NCI-H146 (cell line): ENCODE results near the gene PPHLN1.
A peak's percentile ranks its signal among the peaks of the same experiment; 100 is the strongest.

Experiments
- DNase-seq: peaks from one replicate; lab custom pipeline; 2025; lab: John Stamatoyannopoulos, UW

The PPHLN1 gene, protein sequence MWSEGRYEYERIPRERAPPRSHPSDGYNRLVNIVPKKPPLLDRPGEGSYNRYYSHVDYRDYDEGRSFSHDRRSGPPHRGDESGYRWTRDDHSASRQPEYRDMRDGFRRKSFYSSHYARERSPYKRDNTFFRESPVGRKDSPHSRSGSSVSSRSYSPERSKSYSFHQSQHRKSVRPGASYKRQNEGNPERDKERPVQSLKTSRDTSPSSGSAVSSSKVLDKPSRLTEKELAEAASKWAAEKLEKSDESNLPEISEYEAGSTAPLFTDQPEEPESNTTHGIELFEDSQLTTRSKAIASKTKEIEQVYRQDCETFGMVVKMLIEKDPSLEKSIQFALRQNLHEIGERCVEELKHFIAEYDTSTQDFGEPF

DNA sequence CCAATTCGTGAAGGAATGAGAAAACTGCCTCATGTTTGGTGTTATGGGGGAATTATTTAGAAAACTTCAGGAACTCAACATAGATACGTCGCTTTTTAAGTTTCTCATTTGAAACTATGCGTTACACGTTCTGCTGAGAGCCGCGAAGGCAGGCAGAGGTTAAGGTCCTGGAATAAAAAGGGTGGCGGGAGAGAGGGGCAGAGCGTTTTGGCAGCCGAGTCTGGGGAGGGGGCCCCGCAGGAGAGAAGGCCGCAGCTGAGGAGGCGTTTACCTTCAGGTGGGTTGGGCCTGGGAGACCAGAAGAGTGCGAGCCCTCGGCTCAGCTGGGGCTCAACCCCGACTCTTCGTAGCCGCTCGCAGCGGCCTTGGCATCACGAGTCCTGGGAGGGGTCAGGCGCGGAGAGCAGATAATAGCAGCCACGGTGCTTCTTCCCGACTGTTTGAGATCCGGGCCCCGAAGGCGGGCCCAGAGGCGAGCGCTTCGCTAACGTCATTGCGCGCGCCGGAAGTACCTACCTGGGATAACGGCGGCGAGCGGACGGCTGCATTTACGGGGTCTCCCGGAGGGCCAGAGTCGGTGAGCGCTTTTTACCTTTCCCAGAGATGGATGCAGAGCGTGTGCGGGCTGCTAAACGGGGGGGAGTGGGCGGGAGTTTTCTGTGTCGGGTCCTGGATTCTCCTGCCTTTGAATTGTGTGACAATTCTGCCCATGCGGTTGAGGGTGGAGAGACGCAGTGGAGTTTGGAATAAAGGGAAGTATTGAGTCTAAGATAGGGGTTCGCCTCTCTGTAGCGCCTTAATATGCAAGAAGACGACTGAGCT, at the start of gene PPHLN1, which contains the start of gene ZCRB1:
Gene PPHLN1 (plus strand): TSS at position 515 of the 822 bp plus-strand sequence. CDS start 9,736 bp downstream, outside the sequence.
Gene ZCRB1 (minus strand): TSS at position 442 of the 822 bp plus-strand sequence. CDS start 1,992 bp downstream, outside the sequence.
- peak; percentile 95 for DNase-seq

DNA sequence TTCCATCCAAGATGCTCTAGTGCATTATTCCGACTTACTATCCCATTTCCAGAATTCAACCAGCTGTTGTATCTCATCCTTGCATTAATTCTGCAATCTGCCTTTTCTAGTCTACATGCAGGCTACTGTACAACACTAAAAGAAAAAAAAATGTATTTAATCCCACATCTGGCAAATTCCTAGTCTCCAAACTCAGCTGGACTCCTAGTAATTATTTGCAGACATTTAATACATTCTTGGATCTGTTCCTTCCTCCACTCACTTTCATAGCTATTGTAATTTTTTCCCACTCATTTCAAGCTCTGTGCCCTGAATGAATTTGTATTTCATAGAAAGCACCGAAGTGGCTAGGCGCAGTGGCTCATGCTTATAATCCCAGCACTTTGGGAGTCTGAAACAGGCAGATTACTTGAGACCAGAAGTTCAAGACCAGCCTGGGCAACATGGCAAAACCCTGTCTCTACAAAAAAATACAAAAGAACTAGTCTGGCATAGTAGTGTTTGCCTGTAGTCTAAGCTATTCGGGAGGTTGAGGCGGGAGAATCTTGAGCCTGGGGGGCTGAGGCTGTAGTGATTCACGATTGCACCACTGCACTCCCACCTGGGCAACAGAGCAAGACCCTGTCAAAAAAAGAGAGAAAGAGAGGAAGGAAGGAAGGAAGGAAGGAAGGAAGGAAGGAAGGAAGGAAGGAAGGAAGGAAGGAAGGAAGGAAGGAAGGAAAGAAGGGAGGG, 48.4 kb upstream of the PPHLN1 start:
- DNase-seq: no peak

- DNase-seq: no peak
These were observed 47.8 kb upstream of the PPHLN1 start for GRCh38 chr12:42278128-42278510.

- DNase-seq: peak; percentile 72
These were observed 44.7 kb upstream of the PPHLN1 start for GRCh38 chr12:42281278-42281677.

- DNase-seq: no peak
These were observed 44.1 kb upstream of the PPHLN1 start for GRCh38 chr12:42281844-42282243.

DNA sequence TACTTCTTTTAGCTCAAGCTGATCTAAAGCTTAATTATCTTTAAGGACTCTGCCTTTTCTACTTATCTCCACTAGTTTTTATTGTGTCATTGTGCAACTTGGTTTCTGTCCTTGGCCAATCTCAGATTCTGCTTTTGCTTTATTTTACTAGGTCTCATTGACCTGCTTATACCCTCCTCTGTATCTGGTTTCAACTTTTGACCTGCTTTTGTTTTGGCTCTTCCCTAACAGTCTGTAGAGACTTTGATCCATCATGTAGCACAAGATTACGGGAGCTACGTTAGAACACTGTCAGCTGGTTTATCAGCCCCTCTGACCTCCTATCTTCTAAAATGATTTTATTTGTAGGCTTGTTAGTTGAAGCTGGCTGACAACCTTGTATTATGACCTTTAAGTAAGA, 43.7 kb upstream of the PPHLN1 start:
- no peak for DNase-seq

GRCh38 chr12:42283739-42284138, 42.2 kb upstream of the PPHLN1 start:
- DNase-seq: no peak

DNA sequence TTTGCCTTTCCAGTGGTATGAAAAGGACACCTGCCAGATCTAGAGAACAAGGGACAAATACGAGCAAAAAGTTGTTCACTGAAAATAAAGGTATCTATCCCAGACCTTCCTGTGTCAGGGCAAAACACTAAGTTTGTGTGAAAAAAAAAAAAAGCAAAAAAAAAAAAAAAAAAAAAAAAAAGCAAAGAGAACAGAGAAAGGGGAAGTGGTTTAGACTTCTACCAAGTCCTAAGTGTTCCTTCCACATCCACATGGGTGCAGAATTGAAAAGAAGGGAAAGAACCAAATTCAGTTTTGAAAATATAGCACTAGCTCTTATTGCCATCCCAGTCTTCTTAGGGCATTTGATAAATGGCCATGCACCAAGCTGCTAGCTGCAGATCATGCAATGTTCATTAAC, 41.8 kb upstream of the PPHLN1 start:
- no peak for DNase-seq

DNA sequence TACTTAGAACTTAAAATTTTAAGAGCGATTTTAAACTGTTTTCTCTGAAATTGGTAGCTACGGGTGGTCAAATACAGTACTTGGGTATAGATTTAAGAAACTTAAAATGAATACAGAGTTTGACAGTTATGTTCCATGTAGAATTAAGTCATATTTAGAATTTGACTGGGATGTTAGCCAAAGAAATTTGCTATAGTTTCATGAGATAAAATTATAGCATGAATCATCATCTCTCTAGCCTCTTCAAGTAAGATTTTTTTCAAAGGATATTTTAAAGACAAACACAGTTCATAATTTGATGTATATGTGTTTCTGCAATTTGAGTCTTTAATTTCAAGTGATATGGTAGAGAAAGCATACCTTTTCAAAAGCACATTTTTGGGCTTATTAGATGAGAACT, 41.1 kb upstream of the PPHLN1 start:
- no peak for DNase-seq

DNA sequence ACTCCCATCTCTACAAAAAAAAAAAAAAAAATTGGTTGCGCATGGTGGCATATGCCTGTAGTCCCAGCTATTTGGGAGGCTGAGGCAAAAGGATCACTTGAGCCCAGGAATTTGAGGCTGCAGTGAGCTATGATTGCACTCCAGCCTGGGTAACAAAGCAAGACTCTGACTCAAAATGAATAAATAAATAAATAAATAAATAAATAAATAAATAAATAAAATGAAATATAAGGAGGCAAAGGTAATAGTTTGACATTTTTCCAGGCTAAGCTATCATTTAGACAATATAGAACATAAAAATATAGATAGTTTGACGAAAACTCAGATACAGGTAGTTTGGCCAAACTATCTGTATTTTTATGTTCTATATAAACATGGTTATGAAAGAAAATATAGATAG, 40.5 kb upstream of the PPHLN1 start:
- DNase-seq: no peak

- DNase-seq: no peak
These were observed 39.2 kb upstream of the PPHLN1 start for GRCh38 chr12:42286741-42287140.

GRCh38 chr12:42288544-42288943, 37.4 kb upstream of the PPHLN1 start:
- no peak for DNase-seq

- no peak for DNase-seq
These were observed 34.3 kb upstream of the PPHLN1 start for GRCh38 chr12:42291680-42292079.

DNA sequence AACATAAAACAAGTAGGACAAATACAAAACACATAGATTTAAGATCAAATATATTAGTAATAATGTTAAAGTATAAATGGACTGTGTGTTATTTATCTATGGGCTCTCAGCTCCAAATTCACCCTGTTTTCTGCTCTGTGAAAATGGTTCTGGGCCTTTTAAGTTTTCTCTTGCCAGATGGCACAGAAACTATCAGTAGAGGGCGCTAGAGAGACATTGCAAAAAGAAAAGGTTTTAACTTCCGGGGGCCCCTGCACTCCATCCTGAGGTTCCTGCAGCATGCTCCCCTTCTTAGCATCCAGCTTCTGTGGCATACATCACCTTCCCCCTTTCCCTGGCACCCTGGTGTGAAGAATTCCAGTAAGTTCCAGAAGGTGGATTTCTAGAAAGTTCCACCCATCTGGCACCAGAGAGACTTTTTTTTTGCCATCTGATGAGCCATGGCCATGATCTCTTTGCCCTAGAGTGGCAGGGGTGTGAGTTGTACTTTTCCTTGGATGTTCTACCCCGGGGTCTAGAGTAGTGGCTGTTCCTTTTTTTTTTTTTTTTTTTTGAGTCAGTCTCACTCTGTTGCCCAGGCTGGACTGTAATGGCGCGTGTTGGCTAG, 29.4 kb upstream of the PPHLN1 start:
- peak; percentile 36 for DNase-seq

DNA sequence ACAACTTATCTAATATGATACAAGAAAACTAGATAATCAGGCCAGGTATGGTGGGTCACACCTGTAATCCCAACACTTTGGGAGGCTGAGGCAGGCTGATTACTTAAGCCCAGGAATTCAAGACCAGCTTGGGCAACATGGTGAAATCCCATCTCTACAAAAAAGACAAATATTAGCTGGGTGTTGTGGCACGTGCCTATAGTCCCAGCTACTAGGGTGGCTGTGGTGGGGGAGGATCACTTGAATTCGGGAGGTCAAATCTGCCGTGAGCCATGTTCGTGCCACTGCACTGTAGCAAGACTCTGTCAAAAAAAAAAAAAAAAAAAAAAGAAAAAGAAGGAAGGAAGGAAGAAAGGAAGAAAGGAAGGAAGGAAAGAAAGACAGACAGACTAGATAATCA, 27.1 kb upstream of the PPHLN1 start:
- no peak for DNase-seq

DNA sequence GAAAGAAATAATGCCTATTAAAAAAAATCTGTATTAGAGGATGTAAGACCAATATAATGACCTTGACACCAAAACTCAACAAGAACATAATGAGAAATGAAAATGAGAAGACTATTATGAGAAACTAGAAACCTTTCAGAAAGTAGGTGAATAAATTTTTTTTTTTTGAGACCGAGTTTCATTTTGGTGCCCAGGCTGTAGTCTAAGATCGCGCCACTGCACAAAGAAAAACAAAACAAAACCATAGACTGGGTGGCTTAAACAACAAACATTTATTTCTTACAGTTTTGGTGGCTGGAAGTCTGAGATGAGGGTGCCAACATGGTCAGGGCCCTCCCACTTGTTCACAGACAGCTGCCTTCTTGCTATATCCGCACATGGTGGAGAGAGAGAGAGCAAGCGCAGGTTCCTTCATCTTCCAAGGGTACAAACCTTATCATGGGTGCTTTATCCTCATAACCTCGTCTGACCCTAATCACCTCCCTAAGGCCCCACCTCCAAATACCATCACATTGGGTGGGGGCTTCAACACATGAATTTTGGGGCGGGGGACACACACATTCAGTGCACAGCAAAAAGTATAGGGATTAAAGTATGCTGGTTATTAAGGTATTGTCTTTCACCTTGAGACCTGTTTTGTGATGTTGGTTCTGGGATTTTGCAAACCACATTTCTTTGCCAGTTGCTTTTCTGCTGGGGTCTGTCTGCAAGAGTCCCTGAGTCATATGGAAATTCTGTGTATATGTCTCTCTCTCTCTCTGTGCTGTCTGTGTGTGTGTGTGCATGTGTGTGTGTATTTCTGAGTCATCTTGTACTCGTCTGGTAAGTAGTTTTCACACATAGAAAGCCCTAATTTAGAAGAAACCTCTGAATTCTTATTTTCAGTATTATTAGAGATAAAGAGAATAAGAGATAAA, 26.3 kb upstream of the PPHLN1 start:
- no peak for DNase-seq

DNA sequence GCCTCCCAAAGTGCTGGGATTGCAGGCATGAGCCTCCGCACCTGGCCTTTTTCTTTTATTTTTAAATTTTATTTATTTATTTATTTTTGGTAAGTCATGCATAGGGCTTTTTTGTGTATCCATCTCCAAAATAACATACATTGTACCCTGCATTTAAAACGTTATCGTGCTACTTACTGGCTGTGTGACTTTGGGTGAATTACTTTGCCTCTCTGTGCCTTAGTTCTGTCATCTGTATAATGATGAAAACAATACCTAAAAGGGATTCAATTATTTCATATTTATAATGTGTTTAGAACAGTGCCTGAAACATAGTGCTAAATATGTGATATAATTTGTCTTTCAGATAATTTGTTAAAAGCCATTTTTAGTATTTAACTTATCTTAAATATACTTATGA, 19.7 kb upstream of the PPHLN1 start:
- DNase-seq: no peak

- no peak for DNase-seq
These were observed 17.6 kb upstream of the PPHLN1 start for GRCh38 chr12:42308390-42308789.

DNA sequence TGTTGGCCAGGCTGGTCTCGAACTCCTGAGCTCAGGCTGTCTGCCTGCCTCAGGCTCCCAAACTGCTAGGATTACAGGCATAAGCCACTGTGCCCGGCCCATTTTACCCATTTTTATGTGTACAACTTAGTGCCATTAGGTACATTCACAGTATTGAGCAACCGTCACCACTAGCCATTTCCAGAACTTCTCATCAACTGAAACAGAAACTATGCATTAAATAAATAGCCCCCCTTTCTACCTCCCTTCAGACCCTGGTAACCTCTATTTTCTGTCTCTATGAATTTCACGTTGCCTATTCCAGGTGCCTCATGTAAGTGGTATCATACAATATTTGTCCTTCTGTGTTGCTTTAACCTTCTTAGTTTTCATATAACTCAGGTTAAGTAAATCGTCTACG, 16.0 kb upstream of the PPHLN1 start:
- no peak for DNase-seq

GRCh38 chr12:42315108-42315507, 10.9 kb upstream of the PPHLN1 start:
- DNase-seq: no peak

DNA sequence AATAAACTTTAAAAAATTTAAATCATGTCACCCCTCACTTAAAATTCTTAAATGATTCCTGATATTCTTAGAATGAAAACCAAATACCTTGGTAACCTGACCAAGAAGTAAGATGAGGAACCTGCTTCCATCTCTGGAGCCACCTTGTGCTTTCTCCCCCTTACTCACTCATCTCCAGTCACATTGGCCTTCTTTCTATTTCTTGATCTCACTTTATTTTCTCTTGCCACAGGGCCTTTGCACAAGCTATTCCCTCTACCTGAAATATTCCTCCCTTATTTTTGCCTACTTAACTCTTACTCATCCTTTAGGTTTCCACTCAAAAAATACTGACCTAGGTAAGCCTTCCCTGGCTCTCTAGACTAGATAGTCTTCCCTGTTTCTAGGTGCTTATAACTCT, 5.2 kb upstream of the PPHLN1 start:
- no peak for DNase-seq
